ACC112 (cell line): Measurements from ENCODE around the gene CCDC51.
"Not testable (repeated sequence)": the region's sequence is repeated elsewhere in the genome, so short reads cannot be mapped to it uniquely, and the experiment has no call there.

Source experiments
- H2AFZ ChIP-seq: fragments of 200-600 bp; sonication (generic); one replicate; pipeline ENCODE4 v1.6.0; 2017; ENCODE audit warnings: antibody characterized with exemption, low read length; ENCODE audit not compliant: unreplicated experiment
- H3K27ac ChIP-seq: fragments of 200-600 bp; sonication (generic); 2 replicates; pipeline ENCODE4 v1.5.1; 2014; ENCODE audit warnings: low read depth, mild to moderate bottlenecking, antibody characterized with exemption, low read length, moderate library complexity
- H3K27me3 ChIP-seq: fragments of 200-600 bp; sonication (generic); 2 replicates; pipeline ENCODE4 v1.6.1; 2014; ENCODE audit warnings: mild to moderate bottlenecking, antibody characterized with exemption, low read length, moderate library complexity, mixed read lengths; ENCODE audit not compliant: insufficient read depth
- H3K36me3 ChIP-seq: fragments of 200-600 bp; sonication (generic); 2 replicates; pipeline ENCODE4 v1.6.1; 2016; ENCODE audit warnings: mild to moderate bottlenecking, antibody characterized with exemption, low read length, moderate library complexity, mixed read lengths; ENCODE audit not compliant: insufficient read depth
- H3K4me1 ChIP-seq: fragments of 200-600 bp; sonication (generic); one replicate; pipeline ENCODE4 v1.6.1; 2016; ENCODE audit warnings: low read length, mixed read lengths; ENCODE audit not compliant: insufficient read depth, unreplicated experiment, control insufficient read depth
- H3K4me3 ChIP-seq: fragments of 200-600 bp; sonication (generic); 2 replicates; pipeline ENCODE4 v1.5.1; 2014; ENCODE audit warnings: mild to moderate bottlenecking, low read depth, low read length
- H3K79me2 ChIP-seq: fragments of 200-600 bp; sonication (generic); one replicate; pipeline ENCODE4 v1.6.0; 2016; ENCODE audit warnings: low read length; ENCODE audit not compliant: control insufficient read depth, unreplicated experiment, insufficient read depth

The CCDC51 gene, protein sequence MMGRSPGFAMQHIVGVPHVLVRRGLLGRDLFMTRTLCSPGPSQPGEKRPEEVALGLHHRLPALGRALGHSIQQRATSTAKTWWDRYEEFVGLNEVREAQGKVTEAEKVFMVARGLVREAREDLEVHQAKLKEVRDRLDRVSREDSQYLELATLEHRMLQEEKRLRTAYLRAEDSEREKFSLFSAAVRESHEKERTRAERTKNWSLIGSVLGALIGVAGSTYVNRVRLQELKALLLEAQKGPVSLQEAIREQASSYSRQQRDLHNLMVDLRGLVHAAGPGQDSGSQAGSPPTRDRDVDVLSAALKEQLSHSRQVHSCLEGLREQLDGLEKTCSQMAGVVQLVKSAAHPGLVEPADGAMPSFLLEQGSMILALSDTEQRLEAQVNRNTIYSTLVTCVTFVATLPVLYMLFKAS

DNA sequence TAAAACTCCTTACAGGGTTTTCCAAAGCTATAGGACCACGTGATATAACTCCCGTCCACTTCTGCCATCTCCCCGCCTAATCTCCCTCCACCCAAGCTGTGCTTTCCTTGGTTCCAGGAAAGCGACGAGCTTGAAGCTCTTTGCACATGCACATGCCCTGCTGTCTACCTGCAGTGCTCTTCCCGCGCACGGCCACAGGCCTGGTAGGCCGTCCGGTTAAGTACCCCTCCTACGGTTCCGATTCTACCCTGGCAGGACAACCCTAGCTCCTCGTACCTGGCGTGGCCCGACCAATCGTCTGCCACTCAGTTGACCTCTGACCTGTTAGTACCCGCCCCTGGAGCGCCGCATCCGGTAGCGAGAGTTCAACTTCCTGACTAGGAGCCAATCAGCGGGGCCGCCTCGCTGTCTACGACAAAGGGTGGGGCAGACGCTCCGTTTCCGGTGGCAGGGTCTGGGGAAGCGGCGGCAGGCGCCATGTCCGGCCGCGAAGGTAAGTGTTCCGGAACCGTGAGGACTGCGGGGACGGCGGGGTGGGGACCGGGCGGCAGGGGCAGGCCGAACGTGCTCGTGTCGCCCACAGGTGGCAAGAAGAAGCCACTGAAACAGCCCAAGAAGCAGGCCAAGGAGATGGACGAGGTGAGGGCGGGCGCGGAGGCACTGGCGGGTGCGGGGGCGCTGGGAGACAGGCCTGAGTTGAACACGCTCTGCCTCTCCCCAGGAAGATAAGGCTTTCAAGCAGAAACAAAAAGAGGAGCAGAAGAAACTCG is at the start of gene CCDC51, which contains the start of gene TMA7:
Gene CCDC51, minus strand, starts transcription at position 300 of the 770 bp plus-strand sequence. CDS start 4,991 bp downstream, outside the sequence.
Gene TMA7, plus strand, starts transcription at position 438 of the 770 bp plus-strand sequence. Its CDS starts 40 bp downstream, at position 478.
- peaks cover 8% of the 10 kb centered on the region; the same call in 1 of the 2 replicates for H3K36me3 ChIP-seq
- peak within 1 kb of the TSS; percentile 60 for H3K27ac ChIP-seq
- no peaks in the 10 kb centered on the region for H3K27me3 ChIP-seq
- H2AFZ ChIP-seq: peak within 1 kb of the TSS; percentile 85
- peak within 1 kb of the TSS; percentile 99 for H3K4me3 ChIP-seq
- H3K4me1 ChIP-seq: peaks cover 10% of the 10 kb centered on the region
- H3K79me2 ChIP-seq: peaks cover 44% of the 10 kb centered on the region

DNA sequence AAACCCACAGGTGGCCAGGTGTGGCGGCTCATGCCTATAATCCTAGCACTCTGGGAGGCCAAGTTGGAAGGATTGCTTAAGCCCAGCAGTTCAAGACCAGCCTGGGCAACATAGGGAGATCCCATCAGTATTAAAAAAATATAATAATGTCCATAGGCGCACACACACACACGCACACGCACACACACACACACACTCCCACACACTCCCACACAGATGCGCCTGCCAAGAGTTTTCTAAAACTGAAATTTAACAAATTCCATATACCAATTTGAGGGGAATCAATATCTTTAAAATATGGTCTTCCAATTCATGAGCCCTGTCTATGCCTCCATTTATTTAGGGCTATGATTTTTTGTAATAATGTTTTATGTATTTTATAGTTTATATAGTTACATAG is 47.0 kb upstream of the CCDC51 start:
- no peak overlapping the region for H3K27ac ChIP-seq
- H3K36me3 ChIP-seq: peaks cover 3% of the 10 kb centered on the region; the same call in 1 of the 2 replicates
- no peaks in the 10 kb centered on the region for H3K27me3 ChIP-seq
- H3K4me3 ChIP-seq: no peak overlapping the region
- no peak overlapping the region for H2AFZ ChIP-seq
- no peaks in the 10 kb centered on the region for H3K79me2 ChIP-seq
- H3K4me1 ChIP-seq: no peaks in the 10 kb centered on the region

DNA sequence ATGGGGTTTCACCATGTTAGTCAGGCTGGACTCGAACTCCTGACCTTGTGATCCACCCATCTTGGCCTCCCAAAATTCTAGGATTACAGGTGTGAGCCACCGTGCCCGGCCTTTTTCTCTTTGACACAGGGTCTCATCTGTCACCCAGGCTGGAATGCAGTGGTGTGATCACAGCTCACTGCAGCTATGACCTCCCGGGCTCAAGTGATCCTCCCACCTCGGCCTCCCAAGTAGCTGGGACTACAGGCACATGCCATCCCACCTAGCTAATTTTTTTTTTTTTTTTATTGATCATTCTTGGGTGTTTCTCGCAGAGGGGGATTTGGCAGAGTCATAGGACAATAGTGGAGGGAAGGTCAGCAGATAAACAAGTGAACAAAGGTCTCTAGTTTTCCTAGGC is 42.9 kb upstream of the CCDC51 start:
- not testable (repeated sequence) for H3K27ac ChIP-seq, H3K27me3 ChIP-seq, H2AFZ ChIP-seq, H3K4me3 ChIP-seq, H3K79me2 ChIP-seq, H3K36me3 ChIP-seq, H3K4me1 ChIP-seq

DNA sequence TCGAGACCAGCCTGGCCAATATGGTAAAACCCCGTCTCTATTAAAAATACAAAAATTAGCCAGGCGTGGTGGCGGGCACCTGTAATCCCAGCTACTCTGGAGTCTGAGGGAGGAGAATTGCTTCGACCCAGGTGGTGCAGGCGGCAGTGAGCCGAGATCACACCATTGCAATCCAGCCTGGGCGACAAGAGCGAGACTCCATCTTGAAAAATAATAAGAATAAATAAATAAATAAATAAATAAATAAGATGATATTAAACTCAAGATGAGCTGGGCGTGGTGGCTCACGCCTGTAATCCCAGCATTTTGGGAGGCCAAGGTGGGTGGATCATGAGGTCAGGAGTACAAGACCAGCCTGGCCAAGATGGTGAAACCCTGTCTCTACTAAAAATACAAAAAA is 41.0 kb upstream of the CCDC51 start:
- not testable (repeated sequence) for H3K27ac ChIP-seq, H3K79me2 ChIP-seq, H3K27me3 ChIP-seq, H3K4me3 ChIP-seq, H2AFZ ChIP-seq, H3K4me1 ChIP-seq, H3K36me3 ChIP-seq

DNA sequence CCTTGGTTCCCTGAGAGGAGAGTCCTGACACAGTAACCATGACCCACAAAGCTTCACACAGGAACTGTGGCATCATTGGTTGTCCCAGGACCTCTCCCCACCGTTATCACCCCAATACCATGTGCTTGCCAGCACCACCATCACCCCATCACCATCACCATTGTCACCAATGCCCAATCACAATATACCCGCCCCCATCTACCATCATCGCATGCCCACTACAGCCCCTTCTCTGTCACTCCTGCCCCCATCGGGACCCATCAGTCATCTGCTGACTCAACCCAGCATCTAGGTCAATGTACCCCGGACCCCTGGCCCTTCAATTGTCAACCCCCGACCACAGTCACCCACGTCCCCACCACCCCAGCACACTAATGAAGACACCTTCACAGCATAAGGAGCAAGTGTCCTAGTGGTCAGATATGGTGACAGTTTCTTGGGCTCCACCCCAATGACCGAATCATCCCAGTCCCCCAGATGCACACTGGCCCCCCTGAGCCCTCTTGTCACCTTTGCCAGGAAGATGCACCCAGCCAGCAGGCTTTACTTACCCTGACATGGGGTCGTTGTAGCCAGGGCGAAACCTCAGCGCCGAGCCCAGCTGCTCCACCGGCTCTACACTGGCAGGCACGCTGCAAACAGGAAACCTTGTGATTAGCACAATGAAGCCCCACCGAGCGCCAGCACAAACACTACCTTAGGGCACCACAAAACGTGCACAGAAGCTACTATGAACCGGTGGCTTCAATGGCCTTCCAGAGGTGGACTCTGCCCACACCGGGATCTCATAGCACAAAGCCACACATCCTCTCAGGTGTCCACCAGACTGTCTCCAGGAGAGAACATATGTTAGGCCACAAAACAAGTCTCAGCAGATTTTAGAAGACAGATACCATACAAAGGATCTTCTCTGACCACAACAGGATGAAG is 39.0 kb upstream of the CCDC51 start:
- no peak overlapping the region for H3K4me3 ChIP-seq
- no peak overlapping the region for H2AFZ ChIP-seq
- H3K79me2 ChIP-seq: no peaks in the 10 kb centered on the region
- no peak overlapping the region for H3K27ac ChIP-seq
- H3K4me1 ChIP-seq: no peaks in the 10 kb centered on the region
- H3K36me3 ChIP-seq: peaks cover 5% of the 10 kb centered on the region
- no peaks in the 10 kb centered on the region for H3K27me3 ChIP-seq

DNA sequence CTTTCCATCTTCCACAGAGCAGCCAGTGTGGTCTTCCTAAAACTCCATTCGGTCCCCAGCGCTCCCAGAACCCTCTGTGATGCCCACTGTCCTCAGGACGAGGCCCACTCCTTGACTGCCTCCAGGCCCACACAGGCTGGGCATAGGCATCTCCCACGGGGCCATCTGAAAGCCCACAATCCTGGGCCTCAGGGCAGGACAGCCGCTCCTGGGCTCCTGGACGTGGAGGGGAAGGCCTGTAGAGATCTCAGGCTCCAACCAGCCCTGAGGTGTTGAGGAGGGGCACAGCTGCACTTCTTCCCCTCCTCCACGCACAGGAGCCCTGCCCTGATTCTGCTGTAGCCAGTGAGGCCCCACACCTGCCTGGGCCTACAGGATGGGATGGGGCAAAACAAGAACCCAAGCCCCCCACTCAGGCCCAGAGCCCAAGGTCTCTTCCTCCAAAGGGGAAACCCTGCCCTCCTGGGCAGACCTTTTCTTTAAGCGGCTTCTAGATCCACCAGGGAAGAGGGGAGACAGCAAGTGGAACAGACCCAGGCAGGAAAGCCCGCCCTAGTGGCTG is 38.1 kb upstream of the CCDC51 start:
- no peak overlapping the region for H2AFZ ChIP-seq
- H3K36me3 ChIP-seq: peaks cover 5% of the 10 kb centered on the region
- H3K4me1 ChIP-seq: peaks cover 5% of the 10 kb centered on the region
- no peak overlapping the region for H3K4me3 ChIP-seq
- no peak overlapping the region for H3K27ac ChIP-seq
- no peaks in the 10 kb centered on the region for H3K27me3 ChIP-seq
- no peaks in the 10 kb centered on the region for H3K79me2 ChIP-seq

DNA sequence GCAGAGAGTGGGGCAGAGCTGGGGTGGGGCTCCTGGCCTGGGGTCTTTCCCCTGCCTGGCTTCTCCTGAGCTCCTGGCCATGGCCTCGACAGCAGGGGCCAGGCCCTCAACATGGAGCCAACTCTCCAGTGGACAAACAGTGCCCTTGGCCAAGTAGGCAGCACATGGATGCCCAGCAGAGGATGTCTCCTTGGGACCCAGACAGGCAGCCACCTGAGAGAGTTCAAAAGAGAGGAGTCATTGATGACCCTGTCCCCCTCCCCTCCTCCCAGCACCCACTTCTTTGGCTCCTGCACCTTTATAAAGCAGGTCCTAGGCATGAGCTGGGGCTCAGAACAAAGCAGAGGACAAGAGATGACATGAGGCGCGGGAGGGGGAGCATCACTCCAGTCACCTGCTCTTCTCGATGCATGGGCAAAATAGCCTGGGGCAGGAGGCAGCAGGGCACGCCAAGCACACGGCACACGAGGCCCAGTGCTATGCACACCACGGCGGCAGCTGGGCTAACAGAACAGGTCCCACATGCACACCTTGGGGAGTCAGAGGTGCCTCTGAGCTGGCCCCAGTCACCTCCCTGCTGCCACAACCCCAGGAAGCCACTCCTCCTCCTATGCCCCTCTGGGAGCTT is 36.6 kb upstream of the CCDC51 start:
- no peak overlapping the region for H2AFZ ChIP-seq
- H3K79me2 ChIP-seq: peaks cover 13% of the 10 kb centered on the region
- peaks cover 5% of the 10 kb centered on the region for H3K4me1 ChIP-seq
- H3K27me3 ChIP-seq: no peaks in the 10 kb centered on the region
- no peak overlapping the region for H3K27ac ChIP-seq
- H3K4me3 ChIP-seq: no peak overlapping the region
- H3K36me3 ChIP-seq: peaks cover 5% of the 10 kb centered on the region

DNA sequence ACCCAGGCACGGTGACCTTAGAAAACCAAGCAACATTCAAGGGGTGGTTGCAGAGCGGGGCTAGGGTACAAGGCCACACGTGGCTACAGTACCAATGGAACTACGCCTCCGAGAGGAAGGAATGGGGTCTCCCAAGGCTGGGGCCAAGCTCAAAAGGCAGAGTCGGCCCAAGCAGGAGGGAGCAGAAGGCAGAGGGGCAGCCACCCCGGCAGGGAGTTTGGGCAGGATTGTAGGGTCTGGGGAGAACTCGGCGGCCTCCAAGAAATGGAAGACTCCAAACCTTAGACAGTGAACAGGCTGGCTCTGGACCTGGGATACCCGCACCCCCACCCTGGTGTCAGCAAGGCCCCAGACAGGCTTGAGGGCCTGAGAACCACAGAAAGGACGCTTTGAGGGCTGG is 35.3 kb upstream of the CCDC51 start:
- H3K27me3 ChIP-seq: no peaks in the 10 kb centered on the region
- peaks cover 27% of the 10 kb centered on the region for H3K79me2 ChIP-seq
- no peak overlapping the region for H3K4me3 ChIP-seq
- peaks cover 17% of the 10 kb centered on the region for H3K4me1 ChIP-seq
- no peak overlapping the region for H3K27ac ChIP-seq
- H2AFZ ChIP-seq: no peak overlapping the region
- H3K36me3 ChIP-seq: peaks cover 2% of the 10 kb centered on the region

DNA sequence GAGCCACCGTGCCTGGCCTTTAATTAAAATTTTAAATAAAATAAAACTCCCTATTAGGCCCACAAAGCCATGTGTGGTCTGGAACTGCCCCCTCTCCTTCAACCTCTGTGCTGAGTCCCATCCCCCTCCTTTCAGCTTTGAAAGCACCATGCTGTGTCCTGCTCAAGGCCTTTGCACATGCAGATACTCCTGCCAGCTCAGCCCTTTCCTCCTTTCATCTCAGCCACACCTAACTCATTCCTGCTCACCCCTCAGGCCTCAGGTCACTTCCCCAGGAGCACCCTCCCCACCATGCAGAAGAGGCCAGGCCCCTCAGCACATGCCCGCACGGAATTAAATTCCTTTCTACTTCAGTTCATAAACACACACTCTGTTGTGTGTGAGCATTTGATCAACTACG is 34.7 kb upstream of the CCDC51 start:
- H3K4me3 ChIP-seq: no peak overlapping the region
- peaks cover 33% of the 10 kb centered on the region for H3K79me2 ChIP-seq
- H3K36me3 ChIP-seq: no peaks in the 10 kb centered on the region
- H2AFZ ChIP-seq: no peak overlapping the region
- H3K27me3 ChIP-seq: no peaks in the 10 kb centered on the region
- H3K4me1 ChIP-seq: peaks cover 23% of the 10 kb centered on the region
- no peak overlapping the region for H3K27ac ChIP-seq
